AML-193 (cell line): ENCODE measurements around the gene SMIM35.

Experiments
- DNase-seq, 2 experiments: peaks; one replicate each; lab custom pipeline; 2025; lab: John Stamatoyannopoulos, UW

SMIM35 gene

GRCh38 chr11:118057251-118058145 lies 29.3 kb downstream of the SMIM35 start:
- no peak for DNase-seq

GRCh38 chr11:118056806-118057205 lies 30.0 kb downstream of the SMIM35 start:
- no peak for DNase-seq

- DNase-seq: no peak
These were observed 30.8 kb downstream of the SMIM35 start for GRCh38 chr11:118055966-118056365.

GRCh38 chr11:118054712-118055640 lies 31.8 kb downstream of the SMIM35 start:
- DNase-seq: no peak

- no peak for DNase-seq
These were observed 34.1 kb downstream of the SMIM35 start for GRCh38 chr11:118052581-118053206.

- DNase-seq: no peak
These were observed 34.9 kb downstream of the SMIM35 start for GRCh38 chr11:118051611-118052461.

GRCh38 chr11:118051136-118051610 lies 35.6 kb downstream of the SMIM35 start:
- DNase-seq: no peak

- no peak for DNase-seq
These were observed 36.4 kb downstream of the SMIM35 start for GRCh38 chr11:118050208-118050891.

- DNase-seq: no peak
These were observed 37.0 kb downstream of the SMIM35 start for GRCh38 chr11:118049771-118050170.

- DNase-seq: no peak
These were observed 38.0 kb downstream of the SMIM35 start for GRCh38 chr11:118048472-118049370.

- DNase-seq: no peak
These were observed 39.0 kb downstream of the SMIM35 start for GRCh38 chr11:118047749-118048148.

- no peak for DNase-seq
These were observed 39.6 kb downstream of the SMIM35 start for GRCh38 chr11:118046964-118047700.

- no peak for DNase-seq
These were observed 40.5 kb downstream of the SMIM35 start for GRCh38 chr11:118046051-118046963.

GRCh38 chr11:118045191-118045590 lies 41.6 kb downstream of the SMIM35 start:
- DNase-seq: no peak

- no peak for DNase-seq
These were observed 44.0 kb downstream of the SMIM35 start for GRCh38 chr11:118042796-118043195.

- DNase-seq: no peak
These were observed 44.6 kb downstream of the SMIM35 start for GRCh38 chr11:118042141-118042540.

- DNase-seq: no peak
These were observed 53.3 kb downstream of the SMIM35 start for GRCh38 chr11:118033443-118033842.

- no peak for DNase-seq
These were observed 58.1 kb downstream of the SMIM35 start for GRCh38 chr11:118028626-118029025.
